ENCODE results near the gene LTV1. TPM values are rescaled to one million over a fixed set of nuclear protein-coding genes. Genes with fewer than 3 reads are reported as not detected.
A peak's percentile ranks its signal among the peaks of the same experiment; 100 is the strongest.

Gene LTV1
- total and polyA plus RNA-seq, 9 of the 15 experiments (the other 6 are each of a cell fraction or from before 2014, with no cell fraction given): 57.9 to 162 (median 119) TPM

DNA sequence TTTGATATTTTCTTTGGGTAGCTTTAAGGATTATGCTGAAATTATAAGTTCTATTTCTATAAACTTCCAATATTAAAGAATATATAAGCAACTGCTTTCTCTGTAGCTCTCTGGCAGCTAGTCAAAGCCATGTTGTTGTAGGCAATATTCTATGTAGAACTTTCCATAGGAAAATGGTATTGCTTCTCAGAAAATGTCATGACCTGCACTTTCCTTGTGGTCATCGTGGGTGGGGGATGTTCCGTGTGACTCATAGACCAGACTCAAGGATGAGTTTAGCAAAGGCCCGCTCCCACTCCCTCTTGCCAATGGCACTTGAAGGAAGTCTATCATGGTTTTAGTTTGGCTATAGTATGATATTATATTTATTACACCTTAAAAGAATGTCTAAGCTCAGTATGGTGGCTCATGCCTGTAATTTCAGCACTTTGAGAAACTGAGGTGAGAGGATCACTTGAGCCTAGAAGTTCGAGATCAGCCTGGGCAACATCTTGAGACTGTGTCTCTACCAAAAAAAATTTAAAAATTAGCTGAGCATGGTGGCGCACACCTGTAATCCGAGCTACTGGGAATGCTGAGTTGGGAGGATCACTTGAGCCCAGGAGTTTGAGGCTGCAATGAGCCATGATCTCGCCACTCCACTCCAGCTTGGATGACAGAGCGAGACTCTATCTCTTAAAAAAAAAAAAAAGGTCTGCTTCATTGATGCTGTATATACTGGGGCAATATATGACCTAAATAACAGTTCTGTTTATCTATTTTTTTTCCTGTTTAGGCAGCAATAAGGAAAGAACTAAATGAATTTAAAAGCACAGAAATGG, 36.6 kb upstream of the LTV1 start (continued):
- TF ChIP-seq, protein P1, sequence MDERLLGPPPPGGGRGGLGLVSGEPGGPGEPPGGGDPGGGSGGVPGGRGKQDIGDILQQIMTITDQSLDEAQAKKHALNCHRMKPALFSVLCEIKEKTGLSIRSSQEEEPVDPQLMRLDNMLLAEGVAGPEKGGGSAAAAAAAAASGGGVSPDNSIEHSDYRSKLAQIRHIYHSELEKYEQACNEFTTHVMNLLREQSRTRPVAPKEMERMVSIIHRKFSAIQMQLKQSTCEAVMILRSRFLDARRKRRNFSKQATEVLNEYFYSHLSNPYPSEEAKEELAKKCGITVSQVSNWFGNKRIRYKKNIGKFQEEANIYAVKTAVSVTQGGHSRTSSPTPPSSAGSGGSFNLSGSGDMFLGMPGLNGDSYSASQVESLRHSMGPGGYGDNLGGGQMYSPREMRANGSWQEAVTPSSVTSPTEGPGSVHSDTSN (CRISPR knock-in tag; IDR thresholded peaks at IDR 0.05; ENCODE audit: low read depth): no peak
- TF ChIP-seq, protein P1 (tag; conservative IDR thresholded peaks at IDR 0.05; ENCODE audit: low read depth): no peak; the same call in 1 of the 2 replicates
- TF ChIP-seq NFRKB (IDR thresholded peaks at IDR 0.05; ENCODE audit: low read depth): peak; percentile 80
- peak; percentile 22 to 78; a peak in 2 of 4 replicates for TF ChIP-seq ARNT (IDR thresholded peaks at IDR 0.05)
- TF ChIP-seq MAFF (IDR thresholded peaks at IDR 0.05; ENCODE audit: low read length): peak; percentile 73
- peak; percentile 92 for TF ChIP-seq LEF1 (IDR thresholded peaks at IDR 0.05)
- no peak for TF ChIP-seq ZNF174 (CRISPR knock-in tag; IDR thresholded peaks at IDR 0.05)
- TF ChIP-seq EZH2 (IDR thresholded peaks at IDR 0.05; ENCODE audit: borderline replicate concordance, low read depth, low read length): no peak
- no peak for TF ChIP-seq NR0B1 (IDR thresholded peaks at IDR 0.05; ENCODE audit: partially characterized antibody)
- no peak for TF ChIP-seq CBX8 (IDR thresholded peaks at IDR 0.05; ENCODE audit: borderline replicate concordance, extremely low read depth, low read depth, low read length, poor library complexity, severe bottlenecking)
- peak; percentile 55 for TF ChIP-seq MEIS2 (IDR thresholded peaks at IDR 0.05; ENCODE audit: partially characterized antibody)
- TF ChIP-seq POLR2B (IDR thresholded peaks at IDR 0.05; ENCODE audit: low read depth, partially characterized antibody): no peak
- peak; percentile 93 for TF ChIP-seq SMAD4 (CRISPR knock-in tag; conservative IDR thresholded peaks at IDR 0.05)
- peak; percentile 56 for TF ChIP-seq CBFA2T2 (conservative IDR thresholded peaks at IDR 0.05)
- 0 out of 2 replicates have a peak, but pooled peaks have one; percentile 41 for TF ChIP-seq ZNF324 (CRISPR knock-in tag; IDR thresholded peaks at IDR 0.05)
- TF ChIP-seq, protein P2, sequence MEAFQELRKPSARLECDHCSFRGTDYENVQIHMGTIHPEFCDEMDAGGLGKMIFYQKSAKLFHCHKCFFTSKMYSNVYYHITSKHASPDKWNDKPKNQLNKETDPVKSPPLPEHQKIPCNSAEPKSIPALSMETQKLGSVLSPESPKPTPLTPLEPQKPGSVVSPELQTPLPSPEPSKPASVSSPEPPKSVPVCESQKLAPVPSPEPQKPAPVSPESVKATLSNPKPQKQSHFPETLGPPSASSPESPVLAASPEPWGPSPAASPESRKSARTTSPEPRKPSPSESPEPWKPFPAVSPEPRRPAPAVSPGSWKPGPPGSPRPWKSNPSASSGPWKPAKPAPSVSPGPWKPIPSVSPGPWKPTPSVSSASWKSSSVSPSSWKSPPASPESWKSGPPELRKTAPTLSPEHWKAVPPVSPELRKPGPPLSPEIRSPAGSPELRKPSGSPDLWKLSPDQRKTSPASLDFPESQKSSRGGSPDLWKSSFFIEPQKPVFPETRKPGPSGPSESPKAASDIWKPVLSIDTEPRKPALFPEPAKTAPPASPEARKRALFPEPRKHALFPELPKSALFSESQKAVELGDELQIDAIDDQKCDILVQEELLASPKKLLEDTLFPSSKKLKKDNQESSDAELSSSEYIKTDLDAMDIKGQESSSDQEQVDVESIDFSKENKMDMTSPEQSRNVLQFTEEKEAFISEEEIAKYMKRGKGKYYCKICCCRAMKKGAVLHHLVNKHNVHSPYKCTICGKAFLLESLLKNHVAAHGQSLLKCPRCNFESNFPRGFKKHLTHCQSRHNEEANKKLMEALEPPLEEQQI (IDR thresholded peaks at IDR 0.05): 0 out of 2 replicates have a peak, but pooled peaks have one; percentile 72
- no peak for TF ChIP-seq ZNF436 (CRISPR knock-in tag; IDR thresholded peaks at IDR 0.05)
- TF ChIP-seq, protein P3, sequence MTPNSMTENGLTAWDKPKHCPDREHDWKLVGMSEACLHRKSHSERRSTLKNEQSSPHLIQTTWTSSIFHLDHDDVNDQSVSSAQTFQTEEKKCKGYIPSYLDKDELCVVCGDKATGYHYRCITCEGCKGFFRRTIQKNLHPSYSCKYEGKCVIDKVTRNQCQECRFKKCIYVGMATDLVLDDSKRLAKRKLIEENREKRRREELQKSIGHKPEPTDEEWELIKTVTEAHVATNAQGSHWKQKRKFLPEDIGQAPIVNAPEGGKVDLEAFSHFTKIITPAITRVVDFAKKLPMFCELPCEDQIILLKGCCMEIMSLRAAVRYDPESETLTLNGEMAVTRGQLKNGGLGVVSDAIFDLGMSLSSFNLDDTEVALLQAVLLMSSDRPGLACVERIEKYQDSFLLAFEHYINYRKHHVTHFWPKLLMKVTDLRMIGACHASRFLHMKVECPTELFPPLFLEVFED (CRISPR knock-in tag; conservative IDR thresholded peaks at IDR 0.05): peak; percentile 88
